ENCODE results near the gene MRPS18C. TPM values are rescaled to one million over a fixed set of nuclear protein-coding genes. Genes with fewer than 3 reads are reported as not detected.

MRPS18C gene
- total RNA-seq: 26.7 and 33.1 TPM in 2 replicates

DNA sequence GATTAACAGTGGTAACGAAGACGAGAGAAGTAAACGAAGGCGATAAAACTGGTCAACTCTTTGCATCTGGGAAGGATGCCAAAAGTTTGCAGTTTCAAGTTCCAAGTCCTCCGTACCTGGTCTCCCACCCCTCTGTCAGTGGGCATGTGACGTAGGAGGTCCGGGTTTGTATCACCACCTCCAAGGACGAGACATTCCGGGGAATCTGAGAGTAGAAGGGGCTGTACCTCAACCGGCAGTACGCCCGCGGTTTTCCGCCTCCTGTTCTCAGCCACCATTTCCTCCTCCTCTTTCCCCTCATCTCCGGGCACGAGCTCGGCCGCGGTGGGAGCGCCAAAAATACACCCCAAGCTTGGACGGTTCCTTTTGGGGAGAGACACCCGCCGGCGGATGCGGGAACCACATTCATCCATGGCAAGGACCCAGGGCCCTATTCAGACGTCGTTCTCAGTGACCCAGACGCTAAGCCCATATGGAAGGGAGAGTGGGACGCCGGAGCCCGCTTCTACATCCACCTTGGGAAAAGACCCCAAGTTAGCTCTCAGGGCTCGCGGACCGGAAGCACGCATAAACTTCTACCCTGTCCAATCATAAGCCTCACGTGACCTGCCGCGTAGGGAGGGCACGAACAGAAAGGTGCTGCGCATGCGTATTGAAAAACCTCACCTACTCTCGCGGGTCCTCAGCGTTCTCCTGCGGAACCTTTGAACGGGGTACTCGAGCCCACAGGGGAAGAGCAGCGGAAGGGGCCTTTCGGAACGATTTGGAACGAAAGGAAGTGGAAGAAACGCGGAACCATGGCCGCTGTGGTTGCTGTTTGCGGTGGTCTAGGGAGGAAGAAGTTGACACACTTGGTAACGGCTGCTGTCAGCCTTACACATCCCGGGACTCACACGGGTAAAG, at the start of gene MRPS18C, which contains the start of gene HELQ:
MRPS18C (plus strand) TSS at position 778 of the 903 bp plus-strand sequence; CDS start at position 798, 20 bp downstream.
HELQ (minus strand) TSS at position 543 of the 903 bp plus-strand sequence; CDS start at position 413, 130 bp downstream.

DNA sequence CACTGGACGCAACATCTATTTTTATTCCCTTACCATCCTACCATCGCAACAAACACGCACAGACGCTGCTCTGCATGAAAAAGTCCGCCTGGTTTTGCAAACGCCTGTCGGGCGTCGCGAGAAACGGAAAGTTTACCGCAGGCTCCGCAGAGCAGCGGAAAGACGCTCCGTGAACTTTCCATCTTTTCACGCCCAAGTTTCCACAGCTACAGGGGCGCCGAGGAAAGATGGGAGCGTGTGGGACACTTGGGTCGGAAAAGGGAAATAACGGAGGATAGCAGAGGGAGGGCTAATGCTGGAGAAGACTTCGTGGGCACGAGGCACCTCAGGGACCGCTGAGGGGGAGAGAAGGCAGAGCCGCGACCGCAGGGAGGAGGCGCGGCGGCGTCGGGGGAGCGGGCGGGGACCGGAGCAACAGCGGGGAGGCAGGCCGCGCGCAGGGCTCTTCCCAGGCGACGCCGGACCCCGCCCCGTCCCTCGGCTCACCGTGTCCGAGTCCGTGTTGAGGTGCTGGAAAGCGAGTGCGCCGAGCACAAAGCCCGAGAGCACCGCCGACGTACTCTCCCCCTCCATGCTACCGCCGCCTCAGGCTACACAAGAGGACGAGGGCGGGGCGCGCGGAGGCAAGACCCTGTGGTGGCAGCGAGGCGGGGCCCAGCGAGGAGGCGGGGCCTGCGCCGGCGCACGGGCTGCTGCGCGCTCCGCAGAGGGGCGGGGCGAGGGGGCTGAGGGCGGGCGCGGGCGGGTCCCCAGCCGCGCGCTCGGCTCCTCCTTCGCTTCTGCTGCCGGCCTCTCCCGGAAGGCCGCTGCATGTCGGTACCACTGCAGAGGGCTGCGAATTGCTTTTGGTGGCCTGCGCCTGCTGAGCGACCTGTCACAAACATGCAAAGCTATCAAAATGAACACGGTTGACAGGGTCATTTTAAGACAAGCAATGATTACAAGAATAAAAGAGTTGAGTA, 28.9 kb downstream of the MRPS18C start, which contains the start of gene ABRAXAS1:
ABRAXAS1 (minus strand) TSS at position 601 of the 962 bp plus-strand sequence; CDS start at position 573, 28 bp downstream.

Other genes with a start within 250 kb of the MRPS18C start
- 10.1 and 13.3 TPM in 2 replicates for gene COQ2, start 171.3 kb upstream of the MRPS18C start, total RNA-seq
- gene HPSE, start 121.2 kb upstream of the MRPS18C start, total RNA-seq: 0.62 and 2.5 TPM in 2 replicates
- 17.9 and 18.0 TPM in 2 replicates for gene HELQ, start 235 bp upstream of the MRPS18C start, total RNA-seq
- gene ABRAXAS1, start 29.0 kb downstream of the MRPS18C start, total RNA-seq: 11.6 and 13.7 TPM in 2 replicates
- gene GPAT3, start 80.0 kb downstream of the MRPS18C start, total RNA-seq: 1.4 and 5.0 TPM in 2 replicates

Data from aortic smooth muscle cell (primary cell).